Common myeloid progenitor, CD34-positive (primary cell): ENCODE measurements around the gene GNA14.

Experiments
- CTCF ChIA-PET: fragments of 350-600 bp; sonication (Branson Sonifier 250); formaldehyde crosslinking; loops from one replicate; lab custom pipeline; 2021; ENCODE audit warnings: antibody characterized with exemption; lab: Charles Lee
- POLR2A ChIA-PET: fragments of 350-600 bp; sonication (Branson Sonifier 250); formaldehyde crosslinking; loops from one replicate; lab custom pipeline; 2021; ENCODE audit warnings: antibody characterized with exemption; lab: Charles Lee
- DNase-seq, 3 donors: peaks; one replicate each; pipeline versions ENCODE4 v3.0.0 to v3.0.0-alpha.2; 2013
- H3K27ac ChIP-seq, 2 experiments: 1 replicate in 1 of 2; 2 replicates in 1 of 2; pipeline ENCODE4 v1.7.0; 2013; ENCODE audit warnings: inconsistent platforms in 2 of 2, low read length in 2 of 2, mild to moderate bottlenecking in 2 of 2, low read depth in 1 of 2, moderate library complexity in 1 of 2; ENCODE audit not compliant: severe bottlenecking in 2 of 2, insufficient read depth in 1 of 2, poor library complexity in 1 of 2
- H3K27me3 ChIP-seq, 5 experiments: replicated peaks in 2 of 5; 1 replicate in 3 of 5; 2 replicates in 2 of 5; pipeline versions ENCODE4 v1.6.1 to v1.7.0; 2013; ENCODE audit warnings: low read length in 4 of 5, mild to moderate bottlenecking in 2 of 5, moderate library complexity in 2 of 5, inconsistent platforms in 1 of 5; ENCODE audit not compliant: insufficient read depth in 5 of 5, control insufficient read depth in 4 of 5
- H3K36me3 ChIP-seq, 4 experiments: 1 replicate in 2 of 4; 2 replicates in 2 of 4; pipeline versions ENCODE4 v1.6.1 to v1.7.0; 2013; ENCODE audit warnings: low read length in 3 of 4, control low read depth in 1 of 4, mild to moderate bottlenecking in 1 of 4; ENCODE audit not compliant: control insufficient read depth in 4 of 4, insufficient read depth in 4 of 4
- H3K4me1 ChIP-seq, 4 experiments: 1 replicate in 3 of 4; 2 replicates in 1 of 4; pipeline versions ENCODE4 v1.6.1 to v1.7.1; 2013; ENCODE audit warnings: low read length in 3 of 4, mild to moderate bottlenecking in 3 of 4, control low read depth in 1 of 4, inconsistent platforms in 1 of 4, moderate library complexity in 1 of 4; ENCODE audit not compliant: control insufficient read depth in 4 of 4, insufficient read depth in 4 of 4; ENCODE audit errors: control extremely low read depth in 1 of 4
- H3K4me3 ChIP-seq, 7 experiments: 1 replicate in 4 of 7; 2 replicates in 3 of 7; pipeline versions ENCODE4 v1.5.1 to v1.7.0; 2013; ENCODE audit warnings: mild to moderate bottlenecking in 7 of 7, low read length in 6 of 7, moderate library complexity in 6 of 7, inconsistent platforms in 2 of 7, low read depth in 2 of 7, control low read depth in 1 of 7; ENCODE audit not compliant: insufficient read depth in 4 of 7, control insufficient read depth in 1 of 7; ENCODE audit errors: extremely low read depth in 1 of 7
- H3K9me3 ChIP-seq, 5 experiments: 1 replicate in 4 of 5; 2 replicates in 1 of 5; pipeline versions ENCODE4 v1.6.1 to v1.7.1; 2013; ENCODE audit warnings: low read length in 4 of 5, mild to moderate bottlenecking in 2 of 5, inconsistent platforms in 1 of 5, low read depth in 1 of 5, moderate library complexity in 1 of 5; ENCODE audit not compliant: control insufficient read depth in 4 of 5, insufficient read depth in 2 of 5; ENCODE audit errors: control extremely low read depth in 1 of 5
- WGBS: methylation state at CpG from one replicate; pipeline ENCODE4 v1.1.5; 2013; ENCODE audit not compliant: insufficient coverage; 5-methylcytosine and 5-hydroxymethylcytosine counted together

The GNA14 gene

DNA sequence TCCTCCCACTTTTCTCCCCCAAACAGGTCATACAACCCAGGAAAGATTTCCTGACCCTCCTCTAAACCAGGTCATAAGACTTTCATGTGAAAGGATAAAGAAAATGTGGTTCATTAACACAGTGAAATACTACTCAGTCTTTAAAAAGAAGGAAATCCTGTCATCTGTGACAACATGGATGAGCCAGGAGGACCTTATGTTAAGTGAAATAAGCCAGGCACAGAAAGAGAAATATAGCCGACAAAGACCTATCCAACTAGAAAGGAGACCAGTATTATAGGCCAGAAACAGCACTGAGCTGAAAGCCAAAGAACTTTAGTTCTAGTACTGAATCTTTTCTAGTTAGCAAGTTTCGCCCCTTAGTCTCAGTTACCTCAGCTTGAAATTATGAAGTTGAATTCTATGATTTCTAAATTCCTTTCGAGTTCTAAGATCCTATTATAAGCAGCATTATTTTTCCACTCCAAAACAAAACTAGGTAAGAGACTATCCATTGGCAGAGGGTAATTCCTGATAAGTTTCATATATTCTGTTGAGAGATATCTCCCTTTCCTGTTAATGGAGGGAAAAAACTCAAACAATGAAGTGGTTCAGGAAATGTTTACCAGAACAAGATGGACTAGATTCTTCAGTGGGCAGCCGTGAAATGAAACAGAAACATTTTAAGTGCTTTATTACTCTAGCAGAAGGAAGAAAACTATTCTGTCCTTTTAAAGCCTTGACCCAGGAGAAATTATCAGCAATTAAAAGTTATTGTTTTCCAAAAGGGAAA, 42.5 kb downstream of the GNA14 start:
- Histone ChIP-seq H3K9me3 (peaks cover 0 to under 1% (median 0%) of the 10 kb centered on the region in 5 experiments), H3K27ac (no peak overlapping the region), H3K4me1 (no peaks in the 10 kb centered on the region), H3K36me3 (no peaks in the 10 kb centered on the region), H3K4me3 (no peak overlapping the region), H3K27me3 (no peaks in the 10 kb centered on the region)
- DNase-seq, result no peak
- POLR2A ChIA-PET, result no interaction called here
- CTCF ChIA-PET, result no interaction called here
- 100% methylated on average over 1 of the region's 4 CpGs for WGBS

DNA sequence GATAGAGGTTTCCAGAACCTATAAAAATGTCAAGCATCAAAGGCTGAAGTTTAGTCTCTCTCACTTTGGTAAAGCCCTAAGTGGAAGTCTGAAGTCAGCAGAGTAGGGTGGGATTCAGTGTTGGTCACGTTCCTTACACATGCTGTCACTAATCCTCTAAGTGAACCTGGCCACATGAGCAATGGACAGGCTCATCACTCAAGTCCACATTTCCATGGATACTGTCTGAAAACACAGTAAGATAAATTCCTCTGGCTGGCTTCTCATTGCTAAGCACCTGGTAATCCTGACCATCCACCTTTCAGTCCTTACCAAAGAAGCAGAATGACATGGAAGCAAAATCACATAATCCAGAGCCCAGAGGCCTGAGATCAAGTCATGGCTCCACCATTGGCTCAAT, 43.8 kb downstream of the GNA14 start:
- POLR2A ChIA-PET, result no interaction called here
- no CpG with 5 or more reads among the region's 1 CpG for WGBS
- CTCF ChIA-PET, result no interaction called here

DNA sequence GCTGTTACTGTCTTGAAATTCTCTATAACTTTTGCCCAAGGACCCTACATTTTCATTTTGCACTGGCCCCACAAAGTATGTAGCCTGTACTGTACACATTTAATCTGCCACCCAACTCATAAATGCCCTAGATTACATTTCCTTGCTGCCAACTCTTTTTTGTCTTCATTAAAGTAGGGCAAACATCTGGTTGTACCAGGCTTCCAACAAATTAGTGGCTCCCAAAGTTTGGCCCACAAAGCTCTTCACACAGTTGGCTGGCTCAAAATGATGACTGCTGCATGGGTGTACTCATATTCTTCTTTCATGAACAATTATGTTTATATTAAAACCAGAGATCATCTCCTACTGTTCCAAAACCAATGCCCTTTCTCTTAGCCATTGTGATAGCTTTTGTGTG, 45.3 kb downstream of the GNA14 start:
- Histone ChIP-seq H3K27ac (no peak overlapping the region), H3K27me3 (no peaks in the 10 kb centered on the region), H3K36me3 (no peaks in the 10 kb centered on the region), H3K9me3 (no peaks in the 10 kb centered on the region), H3K4me3 (no peak overlapping the region), H3K4me1 (peaks cover 0 to 2% (median 0%) of the 10 kb centered on the region in 4 experiments)
- DNase-seq, result no peak
- POLR2A ChIA-PET, result no interaction called here
- CTCF ChIA-PET, result no interaction called here

More for the DNA sequence above, 43.8 kb downstream of the GNA14 start:
- no peaks in the 10 kb centered on the region for H3K4me1 ChIP-seq
- H3K4me3 ChIP-seq, result no peak overlapping the region
- no peak overlapping the region for H3K27ac ChIP-seq
- H3K9me3 ChIP-seq, result no peaks in the 10 kb centered on the region
- no peaks in the 10 kb centered on the region for H3K36me3 ChIP-seq
- no peaks in the 10 kb centered on the region for H3K27me3 ChIP-seq
- no peak for DNase-seq

DNA sequence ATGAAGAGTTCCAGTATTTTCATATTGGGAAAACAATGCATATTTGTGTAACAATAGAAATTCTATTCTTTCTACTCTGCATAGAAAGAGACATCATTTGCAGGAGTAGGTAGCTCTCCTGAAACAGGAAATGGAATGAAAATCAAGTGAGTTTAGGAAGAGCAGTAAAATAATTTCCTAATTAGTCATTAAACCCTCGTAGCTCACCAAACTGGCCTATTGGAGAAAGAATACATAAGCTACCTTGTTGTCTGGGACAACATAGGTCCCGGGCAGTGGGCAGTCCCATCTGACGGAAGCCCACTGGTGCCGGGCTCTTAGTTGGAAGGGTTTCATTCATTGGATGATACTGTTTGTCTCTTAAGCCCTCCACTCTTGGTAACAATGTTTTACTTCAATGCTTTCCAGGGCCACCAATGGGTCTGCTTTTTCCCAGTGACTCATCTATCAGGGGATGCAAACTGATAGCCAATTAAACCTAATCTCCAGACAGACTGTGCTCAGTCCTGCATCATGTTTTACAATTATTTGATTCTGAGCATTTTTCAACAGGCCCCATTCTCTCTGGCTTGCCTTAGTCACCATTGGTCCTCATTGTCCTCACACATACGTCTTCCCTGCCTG, 46.5 kb downstream of the GNA14 start:
- POLR2A ChIA-PET, result no interaction called here

DNA sequence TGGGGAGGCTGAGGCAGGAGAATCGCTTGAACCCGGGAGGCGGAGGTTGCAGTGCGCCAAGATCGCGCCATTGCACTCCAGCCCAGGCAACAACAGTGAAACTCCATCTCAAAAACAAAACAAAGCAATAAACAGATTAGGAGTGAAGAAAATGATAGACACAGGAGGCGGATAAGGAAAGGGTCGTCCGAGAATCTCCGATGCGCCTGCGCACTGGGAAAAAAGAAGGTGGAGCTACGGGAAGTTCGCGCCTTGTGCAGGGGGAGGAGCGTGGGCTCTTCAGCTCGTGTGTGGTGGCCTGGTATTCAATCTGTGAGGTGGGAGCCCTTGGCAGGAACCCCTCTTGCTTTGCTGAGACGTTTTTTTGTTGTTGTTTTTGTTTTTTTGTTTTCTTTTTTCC, 47.3 kb downstream of the GNA14 start:
- ChIA-PET POLR2A (no interaction called here), CTCF (no interaction called here)
- no peaks in the 10 kb centered on the region for H3K27me3 ChIP-seq
- 97% methylated on average over 13 of the region's 18 CpGs for WGBS
- no peak overlapping the region for H3K4me3 ChIP-seq
- DNase-seq, result no peak
- no peaks in the 10 kb centered on the region for H3K36me3 ChIP-seq
- H3K4me1 ChIP-seq, result peaks cover 2 to 8% (median 7%) of the 10 kb centered on the region in 4 experiments
- H3K9me3 ChIP-seq, result no peaks in the 10 kb centered on the region
- no peak overlapping the region for H3K27ac ChIP-seq

More for the DNA sequence above, 46.5 kb downstream of the GNA14 start:
- no peak for DNase-seq
- no peak overlapping the region for H3K4me3 ChIP-seq
- 98% methylated on average over 5 of the region's 5 CpGs for WGBS
- peaks cover 0 to 2% (median 0%) of the 10 kb centered on the region in 4 experiments for H3K4me1 ChIP-seq
- H3K9me3 ChIP-seq, result no peaks in the 10 kb centered on the region
- H3K27ac ChIP-seq, result no peak overlapping the region
- CTCF ChIA-PET, result no interaction called here
- H3K36me3 ChIP-seq, result no peaks in the 10 kb centered on the region
- H3K27me3 ChIP-seq, result no peaks in the 10 kb centered on the region

DNA sequence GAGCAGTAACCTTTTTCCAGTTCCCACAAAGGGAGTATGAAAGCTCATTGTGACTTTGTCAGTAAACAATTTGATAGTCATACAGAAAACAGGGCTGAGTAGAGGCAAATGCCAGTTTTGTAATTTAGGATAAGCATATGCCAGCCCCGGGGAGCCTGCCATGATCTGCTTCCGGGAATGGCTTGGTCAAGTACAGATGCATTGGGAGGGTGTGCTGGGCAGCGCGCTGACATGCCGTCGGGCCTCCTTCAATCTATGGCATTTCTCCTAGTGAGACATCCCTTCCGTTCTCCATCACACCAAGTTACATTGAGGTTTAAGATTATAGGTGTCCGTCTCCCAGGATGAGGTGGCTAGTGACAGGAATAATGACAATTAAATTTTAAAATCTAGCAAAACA, 48.6 kb downstream of the GNA14 start:
- WGBS, result 100% methylated on average over 4 of the region's 8 CpGs
- no peak for DNase-seq
- CTCF ChIA-PET, result interaction anchor here (1.0 kb wide), 1 partner anchor 17 kb away, joined by 4 read pairs; no protein-coding TSS in a partner anchor

DNA sequence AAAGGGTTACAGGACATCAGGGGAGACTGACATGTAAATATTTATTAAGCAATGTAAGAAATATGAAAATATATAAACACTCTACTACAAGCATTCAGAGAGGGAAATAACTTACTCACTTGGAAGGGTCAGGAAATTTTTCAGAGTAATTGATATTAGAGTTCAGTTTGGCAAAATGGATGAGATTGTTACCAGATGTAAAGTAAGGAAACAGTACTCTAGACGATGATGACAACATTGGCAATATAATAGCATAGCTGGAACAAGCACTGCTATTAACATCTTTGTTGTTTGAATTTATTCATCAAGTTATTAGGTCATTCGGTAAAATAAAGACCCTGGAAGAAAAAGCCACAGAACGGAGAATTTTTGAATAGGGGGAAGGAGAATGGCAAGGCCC, 49.1 kb downstream of the GNA14 start:
- Histone ChIP-seq H3K4me3 (no peak overlapping the region), H3K27me3 (no peaks in the 10 kb centered on the region), H3K27ac (no peak overlapping the region), H3K4me1 (peaks cover 11 to 26% (median 22%) of the 10 kb centered on the region in 4 experiments), H3K36me3 (no peaks in the 10 kb centered on the region), H3K9me3 (no peaks in the 10 kb centered on the region)
- CTCF ChIA-PET, result interaction anchor here (1.0 to 1.4 kb wide), 2 partner anchors 16 to 142 kb away, joined by 4 read pairs; no protein-coding TSS in a partner anchor
- WGBS, result 94% methylated on average over 2 of the region's 3 CpGs
- POLR2A ChIA-PET, result no interaction called here
- DNase-seq, result no peak

More for the DNA sequence above, 48.6 kb downstream of the GNA14 start:
- Histone ChIP-seq H3K27ac (no peak overlapping the region), H3K9me3 (no peaks in the 10 kb centered on the region), H3K27me3 (no peaks in the 10 kb centered on the region), H3K36me3 (no peaks in the 10 kb centered on the region), H3K4me1 (peaks cover 9 to 21% (median 20%) of the 10 kb centered on the region in 4 experiments), H3K4me3 (no peak overlapping the region)
- POLR2A ChIA-PET, result no interaction called here
